ENCODE data around the gene RABGEF1.
"Not testable (repeated sequence)": the region's sequence is repeated elsewhere in the genome, so short reads cannot be mapped to it uniquely, and the experiment has no call there.

The RABGEF1 gene

GRCh38 chr7:66779669-66780409 lies 39.3 kb downstream of the RABGEF1 start:
- no peak for FAIRE-seq
- no peak for TF ChIP-seq POLR2A (IDR thresholded peaks at IDR 0.05; ENCODE audit: low read depth, low read length)
- TF ChIP-seq POU2F2 (IDR thresholded peaks at IDR 0.05; ENCODE audit: low read depth, low read length): no peak
- TF ChIP-seq TAF1 (IDR thresholded peaks at IDR 0.05; ENCODE audit: low read depth, low read length): no peak
- TF ChIP-seq POLR2AphosphoS5 (IDR thresholded peaks at IDR 0.05; ENCODE audit: low read depth, low read length): no peak
- no peak for TF ChIP-seq PAX5 (IDR thresholded peaks at IDR 0.05; ENCODE audit: insufficient read depth, low read length, severe bottlenecking)
- no peak for TF ChIP-seq SPI1 (IDR thresholded peaks at IDR 0.05; ENCODE audit: low read depth, low read length)
- DNase-seq (ENCODE audit: insufficient read length, low spot score): no peak

GRCh38 chr7:66781408-66782090 lies 41.0 kb downstream of the RABGEF1 start:
- TF ChIP-seq TAF1 (IDR thresholded peaks at IDR 0.05; ENCODE audit: low read depth, low read length) (no peak), POLR2A (IDR thresholded peaks at IDR 0.05; ENCODE audit: low read depth, low read length) (no peak), PAX5 (IDR thresholded peaks at IDR 0.05; ENCODE audit: insufficient read depth, low read length, severe bottlenecking) (no peak), SPI1 (IDR thresholded peaks at IDR 0.05; ENCODE audit: low read depth, low read length) (no peak), POU2F2 (IDR thresholded peaks at IDR 0.05; ENCODE audit: low read depth, low read length) (no peak), POLR2AphosphoS5 (IDR thresholded peaks at IDR 0.05; ENCODE audit: low read depth, low read length) (no peak)
- FAIRE-seq (no peak), DNase-seq (ENCODE audit: insufficient read length, low spot score) (no peak)

GRCh38 chr7:66782875-66783274 lies 42.3 kb downstream of the RABGEF1 start:
- FAIRE-seq; DNase-seq (ENCODE audit: insufficient read length, low spot score): not testable (repeated sequence)

- FAIRE-seq: not testable (repeated sequence)
Observed at GRCh38 chr7:66783887-66784595, 43.5 kb downstream of the RABGEF1 start.

GRCh38 chr7:66790196-66790595 lies 49.7 kb downstream of the RABGEF1 start:
- no peak for DNase-seq (ENCODE audit: insufficient read length, low spot score)

More at GRCh38 chr7:66783887-66784595, 43.5 kb downstream of the RABGEF1 start:
- DNase-seq (ENCODE audit: insufficient read length, low spot score): not testable (repeated sequence)

GRCh38 chr7:66790725-66791124 lies 50.2 kb downstream of the RABGEF1 start:
- FAIRE-seq (no peak), DNase-seq (ENCODE audit: insufficient read length, low spot score) (no peak)
- TF ChIP-seq TAF1 (IDR thresholded peaks at IDR 0.05; ENCODE audit: low read depth, low read length): no peak
- TF ChIP-seq PAX5 (IDR thresholded peaks at IDR 0.05; ENCODE audit: insufficient read depth, low read length, severe bottlenecking): no peak

More at GRCh38 chr7:66790196-66790595, 49.7 kb downstream of the RABGEF1 start:
- FAIRE-seq: no peak
- TF ChIP-seq POLR2A (IDR thresholded peaks at IDR 0.05; ENCODE audit: low read depth, low read length): no peak

- TF ChIP-seq PAX5 (IDR thresholded peaks at IDR 0.05; ENCODE audit: insufficient read depth, low read length, severe bottlenecking) (no peak), POLR2A (IDR thresholded peaks at IDR 0.05; ENCODE audit: low read depth, low read length) (no peak), SPI1 (IDR thresholded peaks at IDR 0.05; ENCODE audit: low read depth, low read length) (no peak), POLR2AphosphoS5 (IDR thresholded peaks at IDR 0.05; ENCODE audit: low read depth, low read length) (no peak), TAF1 (IDR thresholded peaks at IDR 0.05; ENCODE audit: low read depth, low read length) (no peak), POU2F2 (IDR thresholded peaks at IDR 0.05; ENCODE audit: low read depth, low read length) (no peak)
- FAIRE-seq: no peak
Observed at GRCh38 chr7:66800591-66800990, 60.1 kb downstream of the RABGEF1 start.

GRCh38 chr7:66804001-66804400 lies 63.5 kb downstream of the RABGEF1 start:
- TF ChIP-seq PAX5 (IDR thresholded peaks at IDR 0.05; ENCODE audit: insufficient read depth, low read length, severe bottlenecking) (no peak), POU2F2 (IDR thresholded peaks at IDR 0.05; ENCODE audit: low read depth, low read length) (no peak), SPI1 (IDR thresholded peaks at IDR 0.05; ENCODE audit: low read depth, low read length) (no peak)
- DNase-seq (ENCODE audit: insufficient read length, low spot score) (no peak), FAIRE-seq (no peak)

More at GRCh38 chr7:66800591-66800990, 60.1 kb downstream of the RABGEF1 start:
- no peak for DNase-seq (ENCODE audit: insufficient read length, low spot score)

- DNase-seq (ENCODE audit: insufficient read length, low spot score): no peak
- no peak for FAIRE-seq
- TF ChIP-seq POU2F2 (IDR thresholded peaks at IDR 0.05; ENCODE audit: low read depth, low read length): no peak
- no peak for TF ChIP-seq SPI1 (IDR thresholded peaks at IDR 0.05; ENCODE audit: low read depth, low read length)
- no peak for TF ChIP-seq TAF1 (IDR thresholded peaks at IDR 0.05; ENCODE audit: low read depth, low read length)
- TF ChIP-seq PAX5 (IDR thresholded peaks at IDR 0.05; ENCODE audit: insufficient read depth, low read length, severe bottlenecking): no peak
- TF ChIP-seq POLR2A (IDR thresholded peaks at IDR 0.05; ENCODE audit: low read depth, low read length): no peak
- no peak for TF ChIP-seq POLR2AphosphoS5 (IDR thresholded peaks at IDR 0.05; ENCODE audit: low read depth, low read length)
Observed at GRCh38 chr7:66807736-66808135, 67.2 kb downstream of the RABGEF1 start.

- no peak for FAIRE-seq
- TF ChIP-seq POLR2A (IDR thresholded peaks at IDR 0.05; ENCODE audit: low read depth, low read length) (no peak), POLR2AphosphoS5 (IDR thresholded peaks at IDR 0.05; ENCODE audit: low read depth, low read length) (no peak), SPI1 (IDR thresholded peaks at IDR 0.05; ENCODE audit: low read depth, low read length) (no peak), PAX5 (IDR thresholded peaks at IDR 0.05; ENCODE audit: insufficient read depth, low read length, severe bottlenecking) (no peak), POU2F2 (IDR thresholded peaks at IDR 0.05; ENCODE audit: low read depth, low read length) (no peak), TAF1 (IDR thresholded peaks at IDR 0.05; ENCODE audit: low read depth, low read length) (no peak)
- no peak for DNase-seq (ENCODE audit: insufficient read length, low spot score)
Observed at GRCh38 chr7:66810716-66811115, 70.2 kb downstream of the RABGEF1 start.

- not testable (repeated sequence) for FAIRE-seq; DNase-seq (ENCODE audit: insufficient read length, low spot score)
Observed at GRCh38 chr7:66815186-66815875, 74.8 kb downstream of the RABGEF1 start.

Data from GM12891 (cell line).